Measurements from ENCODE around the gene ATP6V1A.
A peak's percentile ranks its signal among the peaks of the same experiment; 100 is the strongest.

Gene ATP6V1A

GRCh38 chr3:113712129-113712528 lies 34.7 kb upstream of the ATP6V1A start:
- TF ChIP-seq CTCF (IDR thresholded peaks at IDR 0.05; ENCODE audit: unreplicated experiment in 3 of 3), result no peak
- Mint-ChIP-seq H3K4me1 (no peaks in the 10 kb centered on the region), H3K4me3 (no peak overlapping the region)

DNA sequence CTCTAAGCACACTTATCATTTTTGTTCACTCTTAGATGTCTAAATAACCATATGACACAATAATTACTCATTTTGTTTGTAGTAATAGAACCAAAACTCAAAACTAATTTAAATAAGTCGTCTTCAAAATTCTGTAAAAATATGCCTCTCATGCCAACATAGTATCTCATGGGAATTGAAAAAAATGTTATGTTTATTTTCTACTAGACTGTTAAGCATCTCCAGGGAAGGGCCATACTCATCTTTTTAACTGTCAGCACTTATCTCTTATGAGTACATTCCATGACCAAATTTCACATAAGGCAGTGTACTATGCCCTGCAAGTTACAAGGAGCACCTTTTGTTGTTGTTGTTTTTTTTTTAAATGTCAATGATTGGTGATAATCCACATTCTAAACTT lies 32.1 kb upstream of the ATP6V1A start:
- H3K27ac Mint-ChIP-seq, result peak overlapping the region in 1 of 3 experiments; percentile 29
- no peaks in the 10 kb centered on the region for H3K27me3 Mint-ChIP-seq (ENCODE audit: low read depth)
- TF ChIP-seq CTCF (IDR thresholded peaks at IDR 0.05; ENCODE audit: unreplicated experiment in 3 of 3), result no peak
- H3K4me1 Mint-ChIP-seq, result no peaks in the 10 kb centered on the region
- no peaks in the 10 kb centered on the region for H3K9me3 Mint-ChIP-seq
- no peak overlapping the region for H3K4me3 Mint-ChIP-seq
- peaks cover 33% of the 10 kb centered on the region for H3K36me3 Mint-ChIP-seq (ENCODE audit: low read depth)

More at GRCh38 chr3:113712129-113712528, 34.7 kb upstream of the ATP6V1A start:
- Mint-ChIP-seq H3K9me3 (no peaks in the 10 kb centered on the region), H3K27ac (no peak overlapping the region), H3K27me3 (ENCODE audit: low read depth) (no peaks in the 10 kb centered on the region), H3K36me3 (ENCODE audit: low read depth) (peaks cover 14% of the 10 kb centered on the region)

DNA sequence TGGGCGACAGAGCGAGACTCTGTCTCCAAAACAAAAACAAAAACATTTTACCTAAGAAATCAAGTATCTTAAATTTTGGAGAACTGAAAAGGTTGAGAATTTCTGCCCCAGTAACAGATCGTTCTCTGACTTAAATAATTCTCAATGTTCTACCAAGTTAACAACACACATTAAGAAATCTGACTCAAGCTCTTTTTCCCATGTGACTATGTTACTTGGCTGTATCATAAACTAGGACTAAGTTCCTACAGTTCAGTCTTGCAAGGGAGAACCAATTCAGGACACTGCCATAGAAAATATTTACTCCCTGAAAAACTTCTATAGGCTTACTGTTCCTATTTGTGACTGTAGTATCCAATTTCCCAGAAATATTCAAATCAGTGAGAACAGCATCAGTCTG lies 29.5 kb upstream of the ATP6V1A start:
- no peak overlapping the region for H3K4me3 Mint-ChIP-seq
- H3K9me3 Mint-ChIP-seq, result no peaks in the 10 kb centered on the region
- no peaks in the 10 kb centered on the region for H3K27me3 Mint-ChIP-seq (ENCODE audit: low read depth)
- no peak for TF ChIP-seq CTCF (IDR thresholded peaks at IDR 0.05; ENCODE audit: unreplicated experiment in 3 of 3)
- H3K27ac Mint-ChIP-seq, result no peak overlapping the region
- peaks cover 54% of the 10 kb centered on the region for H3K36me3 Mint-ChIP-seq (ENCODE audit: low read depth)
- H3K4me1 Mint-ChIP-seq, result no peaks in the 10 kb centered on the region

DNA sequence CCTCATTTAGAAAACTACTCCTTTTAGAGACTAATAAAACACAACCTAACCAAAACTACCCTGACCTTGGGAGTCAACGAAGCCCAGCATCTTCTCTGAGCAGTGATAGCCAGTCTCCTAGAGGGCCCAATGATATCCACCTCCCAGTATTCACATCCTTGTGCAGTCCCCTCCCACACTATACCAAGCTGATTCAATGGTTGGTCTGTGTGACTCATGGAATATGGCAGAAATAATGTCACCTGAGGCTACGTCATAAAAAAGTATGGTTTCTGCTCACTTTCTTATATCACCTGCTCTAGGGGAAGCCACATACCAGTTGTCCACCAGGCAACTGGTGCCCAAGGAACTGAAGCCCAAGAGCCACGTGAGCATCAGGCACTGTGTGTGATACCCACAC lies 29.0 kb upstream of the ATP6V1A start:
- Mint-ChIP-seq H3K9me3 (no peaks in the 10 kb centered on the region), H3K4me3 (no peak overlapping the region), H3K27ac (no peak overlapping the region), H3K36me3 (ENCODE audit: low read depth) (peaks cover 59% of the 10 kb centered on the region), H3K4me1 (no peaks in the 10 kb centered on the region), H3K27me3 (ENCODE audit: low read depth) (no peaks in the 10 kb centered on the region)
- TF ChIP-seq CTCF (IDR thresholded peaks at IDR 0.05; ENCODE audit: unreplicated experiment in 3 of 3), result no peak

- no peak for TF ChIP-seq CTCF (IDR thresholded peaks at IDR 0.05; ENCODE audit: unreplicated experiment in 3 of 3)
- Mint-ChIP-seq H3K27me3 (ENCODE audit: low read depth) (no peaks in the 10 kb centered on the region), H3K36me3 (ENCODE audit: low read depth) (peaks cover 65% of the 10 kb centered on the region), H3K4me3 (no peak overlapping the region), H3K4me1 (no peaks in the 10 kb centered on the region), H3K27ac (no peak overlapping the region), H3K9me3 (no peaks in the 10 kb centered on the region)
Measured at GRCh38 chr3:113719294-113719693, 27.5 kb upstream of the ATP6V1A start.

- Mint-ChIP-seq H3K27me3 (ENCODE audit: low read depth) (no peaks in the 10 kb centered on the region), H3K9me3 (no peaks in the 10 kb centered on the region), H3K4me3 (no peak overlapping the region), H3K36me3 (ENCODE audit: low read depth) (peaks cover 64% of the 10 kb centered on the region), H3K27ac (no peak overlapping the region), H3K4me1 (no peaks in the 10 kb centered on the region)
- no peak for TF ChIP-seq CTCF (IDR thresholded peaks at IDR 0.05; ENCODE audit: unreplicated experiment in 3 of 3)
Measured at GRCh38 chr3:113719758-113720157, 27.1 kb upstream of the ATP6V1A start.
